HEK293T (cell line): ENCODE measurements around the gene NDRG2.

Experiments used
- ARNT ChIP-seq: fragments of 450-650 bp; IDR thresholded peaks from 2 replicates; pipeline ENCODE4 v1.6.1; 2017; ENCODE audit warnings: mild to moderate bottlenecking
- BHLHE40 ChIP-seq: fragments of 450-650 bp; IDR thresholded peaks from 2 replicates; pipeline ENCODE4 v1.6.1; 2016; ENCODE audit warnings: mild to moderate bottlenecking, moderate library complexity, borderline replicate concordance
- ELF4 ChIP-seq: fragments of 450-650 bp; IDR thresholded peaks from 2 replicates; pipeline ENCODE4 v1.6.1; 2017; ENCODE audit warnings: antibody characterized with exemption
- FOXA1 ChIP-seq: fragments of 450-650 bp; IDR thresholded peaks from 2 replicates; pipeline ENCODE4 v1.6.1; 2016; ENCODE audit warnings: mild to moderate bottlenecking
- FOXM1 ChIP-seq: fragments of 450-650 bp; IDR thresholded peaks from 2 replicates; pipeline ENCODE4 v1.6.1; 2017; ENCODE audit warnings: mild to moderate bottlenecking, borderline replicate concordance
- LEF1 ChIP-seq: fragments of 450-650 bp; IDR thresholded peaks from 2 replicates; pipeline ENCODE4 v1.6.1; 2017; ENCODE audit warnings: mild to moderate bottlenecking, borderline replicate concordance
- NFRKB ChIP-seq: fragments of 450-650 bp; IDR thresholded peaks from 2 replicates; pipeline ENCODE4 v1.6.1; 2016; ENCODE audit warnings: mild to moderate bottlenecking, moderate library complexity
- SP1 ChIP-seq: fragments of 450-650 bp; IDR thresholded peaks from 2 replicates; pipeline ENCODE4 v1.6.1; 2017
- SUZ12 ChIP-seq: fragments of 450-650 bp; IDR thresholded peaks from 2 replicates; pipeline ENCODE4 v1.6.1; 2016; ENCODE audit warnings: mild to moderate bottlenecking
- TARDBP ChIP-seq: fragments of 450-650 bp; IDR thresholded peaks from 2 replicates; pipeline ENCODE4 v1.6.1; 2016
- ZNF384 ChIP-seq: fragments of 450-650 bp; IDR thresholded peaks from 2 replicates; pipeline ENCODE4 v1.6.1; 2016

DNA sequence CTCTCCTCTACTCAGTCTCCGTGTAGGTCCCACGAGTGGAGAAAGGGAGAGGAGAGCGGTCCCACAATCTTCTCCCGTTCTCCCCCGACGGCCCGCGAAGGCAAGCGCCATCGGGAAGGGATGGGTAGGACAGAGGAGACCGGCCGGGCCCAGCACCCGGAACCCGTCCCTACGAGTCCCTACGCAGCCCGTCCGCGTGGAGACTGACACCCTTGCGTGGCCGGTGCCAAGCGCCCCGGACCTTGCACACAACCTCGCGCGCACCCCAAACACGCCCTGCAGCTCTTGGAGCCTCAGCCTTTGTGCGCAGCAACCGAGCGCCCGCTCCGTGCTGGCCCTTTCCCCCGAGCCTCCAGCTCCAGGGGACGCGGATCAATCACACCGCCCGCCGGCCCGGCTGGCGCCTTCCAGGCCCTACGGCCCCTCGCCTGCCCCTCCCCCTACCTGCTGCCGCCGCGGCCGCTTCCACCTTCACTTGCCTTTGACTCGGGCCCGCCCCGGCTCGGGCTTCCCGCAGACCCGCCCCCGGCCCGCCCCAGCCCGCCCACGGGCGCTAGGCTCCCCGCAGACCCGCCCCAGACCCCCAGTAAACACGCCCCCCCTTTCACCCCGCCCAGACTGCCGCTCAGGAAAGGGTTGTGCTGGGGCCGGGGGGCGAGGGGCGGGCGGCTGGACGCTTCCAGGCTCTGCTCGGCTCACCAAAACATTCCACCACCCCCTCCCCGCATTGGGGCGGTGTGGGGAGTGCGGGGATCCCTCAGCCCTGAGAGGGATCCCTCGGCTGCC, at the start of gene NDRG2:
- no peak for TF ChIP-seq BHLHE40
- TF ChIP-seq FOXA1, result no peak
- TF ChIP-seq SP1, result no peak
- TF ChIP-seq TARDBP, result no peak
- no peak for TF ChIP-seq SUZ12
- TF ChIP-seq NFRKB, result no peak
- TF ChIP-seq LEF1, result no peak
- TF ChIP-seq FOXM1, result no peak
- no peak for TF ChIP-seq ZNF384
- TF ChIP-seq ARNT, result no peak
- TF ChIP-seq ELF4, result no peak
